ENCODE data around the gene NDFIP2.

GRCh38 chr13:79456051-79456450 lies 24.9 kb upstream of the NDFIP2 start:
- TF ChIP-seq CTCF (IDR thresholded peaks at IDR 0.05; ENCODE audit: insufficient read depth, low read length) (no peak), POLR2AphosphoS5 (IDR thresholded peaks at IDR 0.05; ENCODE audit: low read depth) (no peak), REST (IDR thresholded peaks at IDR 0.05; ENCODE audit: insufficient replicate concordance, low read depth) (no peak), SPI1 (IDR thresholded peaks at IDR 0.05; ENCODE audit: borderline replicate concordance, low read depth) (no peak)

Data from HL-60 (cell line).